Amniotic epithelial cell (primary cell): ENCODE results near the gene CLDN6.

ENCODE experiments used
- DNase-seq: peaks from one replicate; pipeline ENCODE4 v3.0.0-alpha.2; 2010; ENCODE audit warnings: low read depth

The CLDN6 gene

DNA sequence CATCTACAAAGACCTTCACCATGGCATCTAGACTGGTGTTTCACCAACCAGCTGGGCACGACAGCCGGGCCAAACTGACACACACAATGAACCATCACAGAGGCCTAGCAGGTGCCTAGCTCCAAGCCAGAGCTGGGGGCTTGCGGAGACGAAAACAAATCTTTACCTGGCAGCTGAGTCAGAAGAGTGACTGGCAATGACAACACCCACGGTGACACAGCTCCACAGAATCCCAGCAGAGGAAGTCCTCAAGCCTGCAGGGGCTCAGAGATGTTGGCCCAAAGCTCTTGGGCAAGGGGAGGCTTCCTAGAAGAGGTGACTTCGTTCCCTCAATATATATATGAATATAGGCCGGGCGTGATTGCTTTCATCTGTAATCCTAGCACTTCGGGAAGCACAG is 33.5 kb upstream of the CLDN6 start:
- no peak for DNase-seq

DNA sequence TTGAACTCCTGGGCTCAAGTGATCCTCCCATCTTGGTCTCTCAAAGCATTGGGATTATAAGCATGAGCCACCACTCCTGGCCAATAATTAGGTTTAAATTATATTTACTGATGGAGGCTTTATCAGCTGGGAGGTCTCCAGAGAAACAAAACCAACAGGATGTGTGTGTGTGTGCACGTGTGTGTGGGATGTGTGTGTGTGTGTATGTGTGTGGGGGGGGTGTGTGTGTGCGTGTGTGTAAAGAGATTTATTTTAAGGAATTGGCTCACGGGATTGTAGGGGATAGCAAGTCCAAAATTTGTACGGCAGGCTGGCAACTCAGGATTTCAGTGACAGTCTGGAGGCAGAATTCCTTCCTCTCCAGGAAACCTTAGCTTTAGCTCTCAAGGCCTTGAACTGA is 33.0 kb upstream of the CLDN6 start:
- DNase-seq, result no peak

DNA sequence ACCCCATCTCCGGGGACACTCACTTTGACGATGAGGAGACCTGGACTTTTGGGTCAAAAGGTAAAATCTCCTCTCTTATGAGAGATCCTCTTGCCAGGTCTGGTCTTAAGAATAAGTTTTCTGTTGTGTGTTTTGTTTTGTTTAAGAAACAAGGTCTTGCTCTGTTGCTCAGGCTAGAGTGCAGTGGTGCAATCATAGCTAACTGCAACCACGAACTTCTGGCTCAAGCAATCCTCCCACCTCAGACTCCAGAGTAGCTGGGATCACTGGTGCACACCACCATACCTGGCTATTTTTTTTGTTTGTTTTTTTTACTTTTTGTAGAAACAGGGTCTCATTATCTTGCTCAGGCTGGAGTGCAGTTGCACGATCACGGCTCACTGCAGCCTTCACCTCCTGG is 32.5 kb upstream of the CLDN6 start:
- peak; percentile 24 for DNase-seq

DNA sequence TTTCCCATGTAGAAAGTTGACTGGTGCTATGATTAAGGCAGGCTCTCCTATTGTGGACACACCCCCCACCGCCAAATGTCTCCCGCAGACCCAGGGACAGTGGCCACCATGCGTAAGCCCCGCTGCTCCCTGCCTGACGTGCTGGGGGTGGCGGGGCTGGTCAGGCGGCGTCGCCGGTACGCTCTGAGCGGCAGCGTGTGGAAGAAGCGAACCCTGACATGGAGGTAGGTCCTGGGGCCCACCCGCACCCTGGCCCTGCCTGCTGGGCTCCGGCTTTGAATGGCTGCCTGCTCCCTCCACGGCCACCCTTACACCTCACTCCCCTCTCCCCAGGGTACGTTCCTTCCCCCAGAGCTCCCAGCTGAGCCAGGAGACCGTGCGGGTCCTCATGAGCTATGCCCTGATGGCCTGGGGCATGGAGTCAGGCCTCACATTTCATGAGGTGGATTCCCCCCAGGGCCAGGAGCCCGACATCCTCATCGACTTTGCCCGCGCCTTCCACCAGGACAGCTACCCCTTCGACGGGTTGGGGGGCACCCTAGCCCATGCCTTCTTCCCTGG is 32.0 kb upstream of the CLDN6 start:
- DNase-seq, result no peak

DNA sequence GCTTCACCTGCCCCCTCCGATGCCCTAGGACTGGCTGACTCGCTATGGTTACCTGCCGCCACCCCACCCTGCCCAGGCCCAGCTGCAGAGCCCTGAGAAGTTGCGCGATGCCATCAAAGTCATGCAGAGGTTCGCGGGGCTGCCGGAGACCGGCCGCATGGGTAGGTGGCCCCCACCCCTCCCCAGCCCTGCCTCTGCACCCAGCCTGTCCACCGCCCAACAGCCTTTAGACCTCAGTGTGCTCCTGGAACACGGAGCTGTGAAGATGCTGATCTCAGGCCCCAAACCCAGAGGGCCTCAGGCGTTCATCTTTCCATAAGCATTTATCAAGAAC is 29.4 kb upstream of the CLDN6 start:
- DNase-seq, result no peak

DNA sequence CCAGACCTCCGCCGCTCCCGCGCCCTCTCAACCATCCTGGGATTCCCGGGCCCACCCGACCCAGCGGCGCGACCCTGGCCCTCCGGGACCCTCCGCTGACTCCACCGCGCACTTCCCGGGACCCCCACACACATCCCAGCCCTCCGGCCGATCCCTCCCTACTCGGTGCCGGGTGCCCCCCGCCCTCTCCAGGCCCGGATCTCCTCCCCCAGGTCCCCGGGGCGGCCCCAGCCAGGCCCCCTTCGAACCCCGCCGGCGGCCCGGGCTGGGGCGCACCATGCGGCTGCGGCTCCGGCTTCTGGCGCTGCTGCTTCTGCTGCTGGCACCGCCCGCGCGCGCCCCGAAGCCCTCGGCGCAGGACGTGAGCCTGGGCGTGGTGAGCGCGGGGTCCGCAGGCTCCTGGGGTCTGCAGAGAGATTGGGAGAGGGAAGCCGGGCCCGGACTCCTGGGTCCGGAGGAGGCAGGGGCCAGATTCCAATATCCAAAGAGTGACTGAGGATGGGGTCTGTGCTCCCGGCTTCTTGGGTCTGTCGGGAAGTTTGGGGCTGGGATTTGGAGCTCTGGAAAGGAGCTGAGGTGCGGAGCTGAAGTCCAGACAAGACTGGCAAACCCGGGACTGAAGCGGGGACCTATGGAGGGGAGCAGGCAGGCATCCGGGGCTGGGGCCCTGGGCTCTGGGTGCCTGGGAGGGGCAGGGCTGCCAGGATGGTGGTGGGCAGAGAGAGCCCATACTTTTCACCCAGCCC is 28.8 kb upstream of the CLDN6 start:
- DNase-seq, result no peak

DNA sequence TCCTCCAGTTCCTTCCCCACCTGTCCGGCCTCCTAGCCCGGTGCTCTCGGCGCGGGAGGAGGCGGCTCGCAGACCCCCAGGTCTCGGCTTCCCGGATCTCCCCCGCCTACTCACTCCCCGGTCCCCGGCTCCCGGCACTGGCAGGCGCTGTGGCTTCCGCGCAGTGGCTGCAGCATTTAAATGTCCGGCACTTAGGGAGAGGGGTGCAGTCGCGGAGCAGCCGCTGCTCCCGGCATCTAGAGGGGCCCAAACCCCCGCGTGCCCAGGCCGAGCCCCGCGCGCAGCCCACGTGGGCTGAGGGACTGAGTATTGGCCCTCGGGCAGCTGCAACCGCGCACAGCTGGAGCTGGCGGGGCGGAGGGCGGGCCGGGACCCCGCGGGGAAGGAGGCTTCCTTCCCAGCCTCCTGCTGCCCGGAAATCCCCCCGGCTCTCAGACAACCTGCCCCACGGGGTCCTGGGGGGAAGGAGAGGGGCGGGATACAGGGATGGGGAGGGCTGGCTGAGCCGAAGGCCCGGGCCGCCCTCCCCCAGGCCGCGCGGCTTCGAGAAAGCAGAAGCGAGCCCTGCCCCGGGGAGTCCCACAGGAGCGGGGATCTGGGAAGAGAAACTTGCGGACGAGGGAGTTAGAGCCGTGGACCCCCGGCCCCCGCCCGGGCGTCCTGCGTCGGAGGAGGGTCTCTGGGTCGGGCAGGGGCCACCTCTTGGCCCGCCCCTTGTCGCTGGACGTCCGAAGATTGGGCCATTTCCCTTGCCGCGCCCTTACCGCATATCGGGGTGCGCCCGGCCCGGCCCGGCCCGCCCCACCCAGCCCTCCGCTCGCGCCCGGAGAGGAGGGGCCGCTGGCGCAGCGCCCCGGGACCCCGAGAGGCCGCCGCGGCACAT is 28.0 kb upstream of the CLDN6 start, which contains the start of gene MMP25:
Gene MMP25, plus strand, starts transcription at position 804 of the 883 bp plus-strand sequence. CDS start 357 bp downstream, outside the sequence.
- DNase-seq, result no peak

DNA sequence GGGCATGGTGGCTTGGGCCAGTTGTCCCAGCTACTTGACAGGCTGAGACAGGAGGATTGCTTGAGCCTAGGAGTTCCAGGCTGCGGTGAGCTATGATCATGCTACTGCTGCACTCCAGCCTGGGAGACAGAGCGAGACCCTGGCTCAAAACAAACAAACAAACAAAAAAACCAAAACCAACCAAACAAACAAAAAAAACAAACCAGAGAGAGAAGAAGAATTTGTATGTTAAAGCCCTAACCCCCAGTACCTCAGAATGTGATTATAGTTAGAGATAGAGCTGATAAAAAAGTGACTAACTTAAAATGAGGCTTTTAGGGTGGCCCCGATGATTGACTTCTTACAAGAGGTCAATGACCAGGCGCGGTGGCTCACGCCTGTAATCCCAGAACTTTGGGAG is 26.7 kb upstream of the CLDN6 start:
- no peak for DNase-seq

DNA sequence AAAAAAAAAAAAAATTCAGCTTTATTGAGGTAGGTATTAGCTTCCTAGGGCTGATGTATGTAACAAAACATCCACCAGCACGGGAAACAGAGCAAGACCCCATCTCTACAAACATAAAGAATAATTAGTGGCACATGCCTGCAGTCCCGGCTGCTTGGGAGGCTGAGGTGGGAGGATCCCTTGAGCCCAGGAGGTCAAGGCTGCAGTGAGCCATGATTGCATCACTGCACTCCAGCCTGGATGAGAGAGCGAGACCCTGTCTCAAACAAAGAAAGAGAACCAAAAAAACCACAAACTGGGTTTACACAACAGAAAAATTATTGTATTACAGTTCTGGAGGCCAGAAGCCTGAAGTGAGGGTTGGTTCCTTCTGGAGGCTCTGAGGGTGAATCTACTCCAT is 24.4 kb upstream of the CLDN6 start:
- no peak for DNase-seq

DNA sequence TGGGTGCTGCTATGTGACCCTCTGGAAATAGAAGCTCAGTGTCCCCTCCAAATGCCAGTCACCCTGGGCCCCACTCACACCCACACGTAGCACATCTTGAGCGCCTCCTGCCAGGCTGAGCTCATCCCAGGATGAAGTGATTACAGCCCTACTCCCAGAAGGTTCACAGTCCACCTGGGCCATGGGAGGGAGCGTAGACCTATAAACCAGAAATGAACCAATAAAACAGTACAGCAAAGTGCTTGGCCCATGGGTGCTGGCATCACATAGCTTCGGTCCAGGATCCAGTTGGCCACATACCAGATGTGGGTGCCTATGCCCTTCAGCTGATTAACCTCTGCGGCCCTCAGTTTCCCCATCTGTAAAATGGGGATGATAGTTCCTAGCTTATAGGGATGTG is 20.9 kb upstream of the CLDN6 start:
- DNase-seq, result no peak

DNA sequence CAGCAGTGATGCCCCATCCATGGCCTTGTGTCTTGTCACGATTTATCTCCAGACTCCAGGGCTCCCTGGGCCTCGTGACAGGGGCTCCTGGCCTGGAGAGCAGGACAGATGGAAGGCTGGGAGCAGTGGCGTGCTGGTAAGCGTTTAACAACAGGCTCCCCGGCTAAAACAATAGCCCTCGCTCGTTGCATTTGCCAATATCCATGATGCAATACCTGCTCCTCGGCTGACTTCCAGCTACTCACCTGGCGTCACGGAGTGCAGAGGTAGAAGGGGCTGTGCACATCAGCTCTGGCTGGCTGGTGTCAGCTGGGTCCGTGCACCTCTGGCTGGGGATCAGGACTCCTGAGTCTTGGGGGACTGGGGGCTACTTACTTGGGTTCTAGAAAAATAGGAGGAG is 20.3 kb upstream of the CLDN6 start:
- DNase-seq, result no peak

DNA sequence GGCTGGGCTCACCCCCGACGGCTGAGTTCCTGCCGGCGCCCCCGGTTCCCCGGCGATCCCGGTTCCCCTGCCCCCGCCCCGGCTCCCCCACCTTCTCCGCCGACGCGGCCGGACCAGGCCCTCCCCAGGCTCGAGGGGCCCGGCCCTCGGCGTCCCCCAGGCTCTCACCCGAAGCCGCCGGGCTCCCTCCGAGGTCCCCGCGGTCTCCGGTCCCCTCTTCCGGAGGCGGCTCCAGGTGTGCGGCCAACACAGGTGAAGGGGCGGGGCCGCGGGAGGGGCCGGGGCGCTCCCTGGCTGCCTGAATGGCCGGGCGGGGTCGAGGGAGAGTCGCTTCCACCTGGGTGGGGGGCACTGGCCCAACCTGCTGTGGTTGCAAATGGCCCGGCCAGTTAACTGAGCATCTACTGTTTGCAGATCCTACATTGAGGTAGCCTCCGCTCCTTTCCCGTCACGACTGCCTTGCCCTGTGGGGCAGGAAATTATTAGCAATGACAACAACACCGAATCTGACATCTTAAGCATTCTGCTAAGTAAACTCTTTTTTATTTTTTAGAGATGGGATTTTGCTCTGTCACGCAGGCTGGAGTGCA is 18.8 kb upstream of the CLDN6 start, which contains the start of gene BICDL2:
Gene BICDL2, minus strand, starts transcription at position 219 of the 590 bp plus-strand sequence. CDS start 1,448 bp downstream, outside the sequence.
- no peak for DNase-seq

DNA sequence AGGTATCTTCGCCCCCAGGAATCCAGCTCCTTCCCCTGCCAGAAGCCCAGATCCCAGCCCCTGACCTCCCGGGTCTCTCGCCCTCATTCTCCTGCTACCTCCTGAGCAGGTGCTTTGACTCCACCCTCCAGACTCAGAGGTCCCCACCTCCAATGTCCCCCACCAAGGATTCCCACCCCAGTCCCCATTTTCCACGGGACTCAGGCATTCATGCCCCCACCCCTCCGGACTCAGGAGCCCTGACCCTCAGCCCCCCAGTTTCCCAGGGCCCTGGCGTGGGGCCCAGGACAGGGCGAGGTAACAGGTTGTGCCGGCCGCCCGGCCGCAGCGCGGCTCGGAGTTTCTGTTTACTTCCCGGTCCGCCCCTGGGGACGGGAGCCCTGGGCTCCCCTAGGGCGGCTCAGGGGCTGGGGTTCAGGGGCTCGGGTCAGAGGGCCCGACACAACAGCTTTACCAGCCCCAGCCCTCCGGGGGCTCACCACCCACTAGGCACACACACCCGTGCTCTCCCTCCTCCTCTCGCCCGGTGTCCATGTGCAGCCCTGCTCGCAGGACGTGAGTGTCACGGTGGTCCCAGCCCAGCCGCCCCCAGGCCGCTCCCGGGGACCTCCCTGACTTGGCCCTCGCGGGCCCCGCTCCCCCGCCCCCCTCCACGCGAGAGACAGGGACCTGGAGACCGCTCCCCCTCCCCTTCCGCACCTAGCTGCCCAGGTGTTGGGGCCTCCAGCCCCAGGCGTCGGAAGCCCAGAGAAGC is 18.2 kb upstream of the CLDN6 start:
- no peak for DNase-seq

DNA sequence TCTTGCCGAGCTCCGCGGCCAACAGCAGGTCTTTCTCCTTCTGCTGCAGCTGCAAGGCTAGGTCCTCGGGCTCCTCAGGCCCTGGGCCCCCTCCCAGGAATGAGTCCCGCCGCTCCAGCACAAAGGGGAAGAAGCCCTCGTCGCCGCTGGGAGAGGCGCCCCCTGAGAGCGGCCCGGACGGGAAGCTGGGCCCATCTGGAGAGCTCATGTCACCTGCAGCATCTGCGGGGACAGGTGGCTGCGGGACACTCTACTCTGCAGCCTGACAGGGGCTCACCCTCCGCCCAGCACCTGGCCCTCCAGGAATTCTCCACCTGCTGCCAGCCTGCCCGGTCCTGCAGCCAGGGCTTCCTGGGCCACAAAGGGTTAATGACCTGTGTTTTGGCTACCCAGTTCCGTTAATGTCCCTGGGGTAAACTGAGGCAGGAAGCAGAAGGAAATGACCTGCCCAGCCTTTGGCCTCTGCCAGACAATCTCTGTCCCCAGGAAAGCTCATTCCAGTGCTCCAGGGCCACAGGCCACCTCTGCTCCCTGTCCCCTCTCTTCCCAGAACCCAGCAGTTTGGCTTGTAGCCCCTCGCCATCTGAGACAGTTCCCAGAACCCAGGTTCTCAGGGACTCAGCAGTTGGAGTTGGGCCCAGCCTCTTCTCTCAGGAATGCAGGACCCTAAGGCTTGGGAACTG is 17.4 kb upstream of the CLDN6 start:
- DNase-seq, result no peak

DNA sequence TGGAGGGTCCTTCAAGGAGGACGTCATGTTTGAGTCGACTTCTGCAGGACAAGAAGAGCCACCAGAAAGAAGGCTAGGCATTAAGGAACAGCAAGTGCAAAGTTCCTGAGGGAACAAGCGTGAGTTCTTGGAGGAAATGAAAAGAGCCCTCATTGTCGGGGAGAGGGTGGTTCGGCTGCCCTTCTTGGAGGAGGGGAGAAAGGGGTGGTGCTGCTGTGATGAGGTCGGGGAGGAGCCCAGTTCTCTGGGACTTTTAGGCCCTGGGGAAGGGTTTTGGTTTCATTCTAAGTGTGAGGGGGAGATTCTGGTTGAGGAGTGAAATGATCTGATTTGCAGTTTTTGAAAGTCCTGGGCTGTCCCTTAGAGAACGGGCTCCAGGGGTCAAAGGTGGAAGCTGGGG is 14.6 kb upstream of the CLDN6 start:
- no peak for DNase-seq

DNA sequence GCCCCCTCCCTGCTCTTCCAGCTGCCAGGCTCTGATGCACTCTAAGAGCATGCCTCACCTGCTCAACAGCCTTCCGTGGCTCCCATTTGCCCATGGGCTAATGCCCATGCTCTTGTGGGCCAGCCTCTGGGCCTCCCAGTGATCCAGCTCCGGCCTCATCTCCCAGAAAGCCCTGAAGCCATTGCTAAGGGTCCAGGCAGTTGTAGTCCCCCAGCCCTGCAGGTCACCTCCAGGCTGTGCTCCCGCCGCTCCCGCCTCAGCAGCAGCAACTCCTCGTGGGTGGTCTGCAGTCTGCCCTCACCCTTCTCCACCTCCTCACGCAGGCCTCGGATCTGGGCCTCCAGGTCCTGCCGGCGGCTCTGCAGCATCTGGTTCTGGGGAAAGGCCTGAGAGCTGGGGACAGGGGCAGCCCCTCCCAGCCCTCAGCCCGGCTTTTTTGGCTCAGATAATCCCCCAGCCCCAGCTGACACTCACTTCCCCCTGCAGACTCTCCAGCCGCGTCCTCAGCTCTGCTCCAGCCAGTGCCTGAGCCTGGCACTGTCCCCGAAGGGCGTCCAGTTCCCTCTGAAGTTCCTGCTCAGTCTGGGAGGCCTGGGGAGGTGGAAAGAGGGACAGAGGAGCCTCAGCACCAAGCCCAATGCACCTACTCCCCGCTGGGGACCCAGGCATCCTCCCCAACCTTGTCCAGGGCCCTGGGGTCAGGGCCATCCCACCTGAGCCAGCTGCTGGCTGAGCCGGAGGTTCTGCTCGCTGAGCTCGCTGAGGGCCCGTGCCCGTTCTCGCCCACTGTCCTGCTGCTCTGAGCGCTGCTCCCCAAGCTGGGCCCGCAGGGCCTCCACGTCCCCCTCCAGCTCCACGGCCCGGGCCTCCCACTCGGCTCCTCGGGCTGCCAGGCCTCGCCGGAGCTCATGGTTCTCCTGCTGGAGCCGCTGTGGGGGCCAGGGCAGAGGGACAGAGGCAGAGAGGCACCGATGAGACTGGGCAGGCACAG is 12.5 kb upstream of the CLDN6 start:
- no peak for DNase-seq

DNA sequence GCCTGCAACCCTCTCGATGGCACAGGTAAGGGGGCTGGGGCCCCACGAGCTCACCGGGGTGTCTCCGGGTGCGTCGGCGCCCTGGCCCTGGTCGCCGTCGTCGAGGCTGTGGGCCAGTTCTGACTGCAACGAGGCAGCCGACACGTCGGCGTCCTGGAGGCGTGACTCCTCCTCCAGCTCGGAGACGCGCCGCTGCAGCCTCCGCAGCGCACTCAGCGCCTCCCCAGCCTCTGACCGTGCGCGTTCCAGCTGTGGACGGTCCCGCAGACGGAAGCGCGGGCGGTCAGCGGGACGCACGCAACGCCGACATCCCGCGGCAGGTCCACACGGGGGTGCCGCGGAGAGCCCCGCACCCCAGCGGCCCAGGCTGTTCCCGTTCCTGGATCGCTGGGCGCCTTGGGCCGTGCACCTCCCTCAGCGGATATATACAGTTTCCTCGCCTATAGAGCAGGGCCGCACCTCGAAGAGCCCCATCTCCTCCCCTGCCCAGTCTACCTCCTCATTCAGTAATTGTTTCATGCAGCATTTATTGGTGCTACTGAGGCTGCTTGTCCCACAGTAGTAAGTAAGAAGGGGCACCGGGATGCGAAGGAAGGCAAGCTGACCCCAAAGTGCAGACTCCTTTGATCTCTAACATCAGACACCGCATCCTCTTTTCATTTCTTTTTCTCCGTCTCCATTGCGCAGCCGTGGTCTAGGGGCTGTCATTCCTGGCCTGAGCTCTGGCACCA is 11.7 kb upstream of the CLDN6 start:
- peak; percentile 24 for DNase-seq

DNA sequence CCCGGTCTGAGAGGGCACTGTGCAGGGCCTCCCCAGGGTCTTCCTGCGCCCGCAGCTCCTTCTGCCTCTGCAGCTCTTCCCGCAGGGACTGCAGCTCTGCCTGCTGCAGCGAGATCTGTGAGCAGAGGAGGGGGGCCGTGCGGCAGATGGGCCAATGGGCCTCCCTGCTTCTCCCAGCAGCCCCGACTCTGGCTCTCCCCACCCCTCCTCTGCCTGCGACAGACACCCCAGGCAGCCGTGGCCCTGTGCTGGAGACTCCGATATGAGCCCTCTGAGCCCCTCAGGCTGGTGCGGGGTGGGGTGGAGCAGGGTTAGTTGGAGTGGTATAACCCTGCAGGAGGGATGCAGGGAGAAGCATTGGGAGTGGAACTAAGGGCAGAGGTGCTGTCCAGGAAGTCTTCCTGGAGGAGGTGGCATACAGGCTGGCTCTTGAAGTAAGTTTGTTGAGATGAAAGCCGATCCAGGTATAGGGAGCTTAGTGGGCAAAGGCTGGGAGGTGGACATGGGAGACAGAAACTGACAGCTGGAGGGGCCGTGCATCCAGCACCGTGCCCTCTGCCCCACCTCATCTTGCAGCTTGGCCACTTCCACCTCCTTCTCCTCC is 10.8 kb upstream of the CLDN6 start:
- DNase-seq, result no peak
